Measurements from ENCODE around the gene SGSH.

Gene SGSH

DNA sequence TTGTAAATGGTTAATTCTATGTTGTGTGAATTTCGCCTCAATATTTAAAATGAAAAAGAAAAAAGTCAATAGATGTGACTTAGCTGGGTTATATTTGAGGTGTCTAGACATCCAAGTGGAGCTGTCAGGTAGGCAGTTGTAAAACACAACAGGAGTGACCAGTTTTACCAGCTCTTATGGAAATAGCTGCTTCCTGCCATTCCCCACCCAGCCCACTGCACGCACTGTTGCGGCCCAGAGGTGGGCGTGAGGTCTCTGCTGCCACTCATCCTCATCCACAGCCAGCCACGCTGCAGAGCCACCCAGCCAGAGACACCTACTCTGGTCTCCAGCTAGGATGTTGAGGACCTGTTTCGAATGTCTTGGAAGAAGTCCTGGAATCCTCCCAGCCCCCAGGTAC is 53.7 kb downstream of the SGSH start:
- TF ChIP-seq, protein P1, sequence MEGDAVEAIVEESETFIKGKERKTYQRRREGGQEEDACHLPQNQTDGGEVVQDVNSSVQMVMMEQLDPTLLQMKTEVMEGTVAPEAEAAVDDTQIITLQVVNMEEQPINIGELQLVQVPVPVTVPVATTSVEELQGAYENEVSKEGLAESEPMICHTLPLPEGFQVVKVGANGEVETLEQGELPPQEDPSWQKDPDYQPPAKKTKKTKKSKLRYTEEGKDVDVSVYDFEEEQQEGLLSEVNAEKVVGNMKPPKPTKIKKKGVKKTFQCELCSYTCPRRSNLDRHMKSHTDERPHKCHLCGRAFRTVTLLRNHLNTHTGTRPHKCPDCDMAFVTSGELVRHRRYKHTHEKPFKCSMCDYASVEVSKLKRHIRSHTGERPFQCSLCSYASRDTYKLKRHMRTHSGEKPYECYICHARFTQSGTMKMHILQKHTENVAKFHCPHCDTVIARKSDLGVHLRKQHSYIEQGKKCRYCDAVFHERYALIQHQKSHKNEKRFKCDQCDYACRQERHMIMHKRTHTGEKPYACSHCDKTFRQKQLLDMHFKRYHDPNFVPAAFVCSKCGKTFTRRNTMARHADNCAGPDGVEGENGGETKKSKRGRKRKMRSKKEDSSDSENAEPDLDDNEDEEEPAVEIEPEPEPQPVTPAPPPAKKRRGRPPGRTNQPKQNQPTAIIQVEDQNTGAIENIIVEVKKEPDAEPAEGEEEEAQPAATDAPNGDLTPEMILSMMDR (IDR thresholded peaks at IDR 0.05; ENCODE audit: low read depth, low read length), result no peak
- H3K9me3 ChIP-seq (ENCODE audit: severe bottlenecking), result no peaks in the 10 kb centered on the region
- no peak for DNase-seq
- no peaks in the 10 kb centered on the region for H3K36me3 ChIP-seq
- H3K27me3 ChIP-seq (ENCODE audit: insufficient read depth, low read depth, severe bottlenecking), result no peaks in the 10 kb centered on the region
- H3K27ac ChIP-seq, result no peak overlapping the region
- no peak overlapping the region for H3K4me3 ChIP-seq (ENCODE audit: low read depth, low read length)

DNA sequence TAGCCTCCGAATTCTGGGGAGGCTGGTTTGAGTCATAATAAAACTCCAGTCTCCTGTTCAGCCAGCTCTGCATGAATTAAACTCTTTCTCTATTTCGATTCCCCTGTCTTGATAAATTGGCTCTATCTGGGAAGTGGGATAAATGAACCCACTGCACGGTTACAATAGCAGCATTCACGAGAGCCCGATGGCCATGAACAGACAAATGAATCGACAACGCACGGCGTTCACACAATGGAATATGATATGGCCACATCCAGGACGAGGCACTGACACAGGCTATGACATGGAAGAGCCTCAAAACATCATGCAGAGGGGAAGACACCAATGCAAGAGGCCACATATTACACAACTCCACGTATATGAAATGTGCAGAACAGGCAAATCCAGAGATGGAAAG is 55.9 kb downstream of the SGSH start:
- no peak overlapping the region for H3K27ac ChIP-seq
- H3K36me3 ChIP-seq, result no peaks in the 10 kb centered on the region
- H3K27me3 ChIP-seq (ENCODE audit: insufficient read depth, low read depth, severe bottlenecking), result no peaks in the 10 kb centered on the region
- TF ChIP-seq, protein P1 (IDR thresholded peaks at IDR 0.05; ENCODE audit: low read depth, low read length), result no peak
- no peak overlapping the region for H3K4me3 ChIP-seq (ENCODE audit: low read depth, low read length)
- H3K9me3 ChIP-seq (ENCODE audit: severe bottlenecking), result no peaks in the 10 kb centered on the region
- DNase-seq, result no peak

DNA sequence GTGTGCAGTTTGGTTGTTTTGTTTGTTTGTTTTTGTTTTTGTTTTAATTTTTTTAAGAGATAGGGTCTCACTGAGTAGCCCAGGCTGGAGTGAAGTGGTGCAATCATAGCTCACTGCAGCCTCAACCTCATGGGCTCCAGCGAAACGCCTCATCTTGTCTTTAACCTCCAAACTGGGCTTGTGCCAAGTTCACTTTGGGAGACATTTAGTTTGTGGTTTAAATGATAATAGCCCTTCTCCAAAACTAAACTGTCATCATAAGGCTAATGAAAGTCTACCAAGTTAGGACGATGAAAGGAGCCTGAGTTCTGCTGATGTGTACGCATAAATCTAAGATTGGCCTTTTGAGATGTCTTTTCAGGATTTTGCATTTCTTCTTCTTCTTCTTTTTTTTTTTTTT is 56.8 kb downstream of the SGSH start:
- H3K27me3 ChIP-seq (ENCODE audit: insufficient read depth, low read depth, severe bottlenecking), result no peaks in the 10 kb centered on the region
- H3K4me3 ChIP-seq (ENCODE audit: low read depth, low read length), result no peak overlapping the region
- no peaks in the 10 kb centered on the region for H3K9me3 ChIP-seq (ENCODE audit: severe bottlenecking)
- no peak for DNase-seq
- no peaks in the 10 kb centered on the region for H3K36me3 ChIP-seq
- TF ChIP-seq, protein P1 (IDR thresholded peaks at IDR 0.05; ENCODE audit: low read depth, low read length), result no peak
- no peak overlapping the region for H3K27ac ChIP-seq

DNA sequence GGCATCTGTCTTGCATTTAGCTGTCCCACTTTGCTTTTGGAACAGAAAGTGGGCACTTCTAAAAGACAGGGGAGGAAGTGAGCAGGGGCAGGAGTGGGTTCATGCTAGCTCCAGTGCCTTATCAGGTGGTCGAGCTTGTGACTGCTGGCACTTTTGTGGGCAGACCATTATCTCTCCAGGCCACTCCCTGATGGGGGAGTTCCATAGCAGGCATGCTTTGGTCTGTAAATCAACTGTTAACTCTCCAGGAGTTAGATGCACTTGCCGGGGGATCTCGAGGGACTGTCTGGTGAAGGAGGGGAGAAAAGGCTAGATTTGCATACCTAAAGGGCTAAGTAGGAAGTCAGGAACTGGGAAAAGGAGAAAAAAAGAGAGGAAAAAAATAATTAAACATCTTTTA is 59.6 kb downstream of the SGSH start:
- no peak overlapping the region for H3K27ac ChIP-seq

More for the DNA sequence above, 59.6 kb downstream of the SGSH start:
- Histone ChIP-seq H3K27me3 (ENCODE audit: insufficient read depth, low read depth, severe bottlenecking) (no peaks in the 10 kb centered on the region), H3K4me3 (ENCODE audit: low read depth, low read length) (no peak overlapping the region), H3K9me3 (ENCODE audit: severe bottlenecking) (peaks cover 22% of the 10 kb centered on the region), H3K36me3 (no peaks in the 10 kb centered on the region)
- TF ChIP-seq, protein P1 (IDR thresholded peaks at IDR 0.05; ENCODE audit: low read depth, low read length), result no peak
- no peak for DNase-seq
